SH-SY5Y (cell line): ENCODE results near the gene SGMS1.

Source experiments
- GATA2 ChIP-seq: IDR thresholded peaks from 2 replicates; pipeline ENCODE4 v1.6.1; 2011; ENCODE audit warnings: mild to moderate bottlenecking, low read depth, low read length
- GATA3 ChIP-seq: IDR thresholded peaks from 2 replicates; pipeline ENCODE4 v1.6.1; 2011; ENCODE audit warnings: low read depth, mild to moderate bottlenecking, low read length, moderate library complexity

- TF ChIP-seq GATA2 (no peak; the same call in 1 of the 2 replicates), GATA3 (no peak)
Measured at GRCh38 chr10:50624413-50624865, 683 bp upstream of the SGMS1 start.
